ENCODE data around the gene ATP2C2.

The ATP2C2 gene

GRCh38 chr16:84458606-84459532, 90.5 kb downstream of the ATP2C2 start:
- Histone ChIP-seq H3K4me3 (ENCODE audit: low read depth in 1 of 5, low read length in 5 of 5) (no peak overlapping the region), H3K27me3 (ENCODE audit: control insufficient read depth in 5 of 5, insufficient read depth in 4 of 5, low read length in 5 of 5) (peaks cover 0 to 2% (median 0%) of the 10 kb centered on the region in 5 donors), H3K4me1 (ENCODE audit: control insufficient read depth in 5 of 5, insufficient read depth in 5 of 5, low read length in 5 of 5) (no peaks in the 10 kb centered on the region), H3K9ac (ENCODE audit: low read length in 5 of 5) (no peak overlapping the region), H3K36me3 (ENCODE audit: control insufficient read depth in 5 of 5, insufficient read depth in 5 of 5, low read length in 5 of 5) (peaks cover 0 to 11% (median 10%) of the 10 kb centered on the region in 5 donors), H3K27ac (ENCODE audit: low read depth, low read length) (no peak overlapping the region), H3K9me3 (ENCODE audit: control insufficient read depth in 5 of 5, low read length in 5 of 5) (no peaks in the 10 kb centered on the region)

GRCh38 chr16:84459533-84459894, 91.2 kb downstream of the ATP2C2 start:
- Histone ChIP-seq H3K9ac (ENCODE audit: low read length in 5 of 5) (no peak overlapping the region), H3K36me3 (ENCODE audit: control insufficient read depth in 5 of 5, insufficient read depth in 5 of 5, low read length in 5 of 5) (peaks cover 0 to 11% (median 10%) of the 10 kb centered on the region in 5 donors)

GRCh38 chr16:84459941-84460405, 91.6 kb downstream of the ATP2C2 start:
- H3K27me3 ChIP-seq (ENCODE audit: control insufficient read depth in 5 of 5, insufficient read depth in 4 of 5, low read length in 5 of 5) = peaks cover 0 to 2% (median 0%) of the 10 kb centered on the region in 5 donors
- H3K9me3 ChIP-seq (ENCODE audit: control insufficient read depth in 5 of 5, low read length in 5 of 5) = no peaks in the 10 kb centered on the region
- H3K4me3 ChIP-seq (ENCODE audit: low read depth in 1 of 5, low read length in 5 of 5) = no peak overlapping the region
- no peak overlapping the region for H3K9ac ChIP-seq (ENCODE audit: low read length in 5 of 5)
- peaks cover 0 to 15% (median 10%) of the 10 kb centered on the region in 5 donors for H3K36me3 ChIP-seq (ENCODE audit: control insufficient read depth in 5 of 5, insufficient read depth in 5 of 5, low read length in 5 of 5)
- no peak overlapping the region for H3K27ac ChIP-seq (ENCODE audit: low read depth, low read length)
- no peaks in the 10 kb centered on the region for H3K4me1 ChIP-seq (ENCODE audit: control insufficient read depth in 5 of 5, insufficient read depth in 5 of 5, low read length in 5 of 5)

More at GRCh38 chr16:84459533-84459894, 91.2 kb downstream of the ATP2C2 start:
- Histone ChIP-seq H3K27ac (ENCODE audit: low read depth, low read length) (no peak overlapping the region), H3K27me3 (ENCODE audit: control insufficient read depth in 5 of 5, insufficient read depth in 4 of 5, low read length in 5 of 5) (peaks cover 0 to 2% (median 0%) of the 10 kb centered on the region in 5 donors), H3K9me3 (ENCODE audit: control insufficient read depth in 5 of 5, low read length in 5 of 5) (no peaks in the 10 kb centered on the region), H3K4me3 (ENCODE audit: low read depth in 1 of 5, low read length in 5 of 5) (no peak overlapping the region), H3K4me1 (ENCODE audit: control insufficient read depth in 5 of 5, insufficient read depth in 5 of 5, low read length in 5 of 5) (no peaks in the 10 kb centered on the region)

- Histone ChIP-seq H3K36me3 (ENCODE audit: control insufficient read depth in 5 of 5, insufficient read depth in 5 of 5, low read length in 5 of 5) (peaks cover 0 to 16% (median 10%) of the 10 kb centered on the region in 5 donors), H3K9ac (ENCODE audit: low read length in 5 of 5) (no peak overlapping the region), H3K27ac (ENCODE audit: low read depth, low read length) (no peak overlapping the region), H3K9me3 (ENCODE audit: control insufficient read depth in 5 of 5, low read length in 5 of 5) (no peaks in the 10 kb centered on the region), H3K4me3 (ENCODE audit: low read depth in 1 of 5, low read length in 5 of 5) (no peak overlapping the region), H3K27me3 (ENCODE audit: control insufficient read depth in 5 of 5, insufficient read depth in 4 of 5, low read length in 5 of 5) (peaks cover 0 to 2% (median 0%) of the 10 kb centered on the region in 5 donors), H3K4me1 (ENCODE audit: control insufficient read depth in 5 of 5, insufficient read depth in 5 of 5, low read length in 5 of 5) (no peaks in the 10 kb centered on the region)
Measured at GRCh38 chr16:84460406-84461028, 92.2 kb downstream of the ATP2C2 start.

- Histone ChIP-seq H3K9ac (ENCODE audit: low read length in 5 of 5) (no peak overlapping the region), H3K27ac (ENCODE audit: low read depth, low read length) (no peak overlapping the region), H3K4me3 (ENCODE audit: low read depth in 1 of 5, low read length in 5 of 5) (no peak overlapping the region), H3K9me3 (ENCODE audit: control insufficient read depth in 5 of 5, low read length in 5 of 5) (no peaks in the 10 kb centered on the region), H3K27me3 (ENCODE audit: control insufficient read depth in 5 of 5, insufficient read depth in 4 of 5, low read length in 5 of 5) (peaks cover 0 to 2% (median 0%) of the 10 kb centered on the region in 5 donors), H3K36me3 (ENCODE audit: control insufficient read depth in 5 of 5, insufficient read depth in 5 of 5, low read length in 5 of 5) (peaks cover 0 to 16% (median 10%) of the 10 kb centered on the region in 5 donors), H3K4me1 (ENCODE audit: control insufficient read depth in 5 of 5, insufficient read depth in 5 of 5, low read length in 5 of 5) (no peaks in the 10 kb centered on the region)
Measured at GRCh38 chr16:84461029-84461412, 92.7 kb downstream of the ATP2C2 start.

- H3K36me3 ChIP-seq (ENCODE audit: control insufficient read depth in 5 of 5, insufficient read depth in 5 of 5, low read length in 5 of 5) = peaks cover 0 to 16% (median 10%) of the 10 kb centered on the region in 5 donors
- H3K4me3 ChIP-seq (ENCODE audit: low read depth in 1 of 5, low read length in 5 of 5) = no peak overlapping the region
- H3K9ac ChIP-seq (ENCODE audit: low read length in 5 of 5) = no peak overlapping the region
Measured at GRCh38 chr16:84461413-84462295, 93.3 kb downstream of the ATP2C2 start.

GRCh38 chr16:84462296-84463210, 94.2 kb downstream of the ATP2C2 start:
- Histone ChIP-seq H3K4me1 (ENCODE audit: control insufficient read depth in 5 of 5, insufficient read depth in 5 of 5, low read length in 5 of 5) (no peaks in the 10 kb centered on the region), H3K9me3 (ENCODE audit: control insufficient read depth in 5 of 5, low read length in 5 of 5) (peaks cover 0 to 9% (median 3%) of the 10 kb centered on the region in 5 donors), H3K36me3 (ENCODE audit: control insufficient read depth in 5 of 5, insufficient read depth in 5 of 5, low read length in 5 of 5) (peaks cover under 1 to 21% (median 16%) of the 10 kb centered on the region in 5 donors), H3K27ac (ENCODE audit: low read depth, low read length) (no peak overlapping the region), H3K27me3 (ENCODE audit: control insufficient read depth in 5 of 5, insufficient read depth in 4 of 5, low read length in 5 of 5) (peaks cover 0 to 2% (median 0%) of the 10 kb centered on the region in 5 donors), H3K4me3 (ENCODE audit: low read depth in 1 of 5, low read length in 5 of 5) (no peak overlapping the region), H3K9ac (ENCODE audit: low read length in 5 of 5) (no peak overlapping the region)

More at GRCh38 chr16:84461413-84462295, 93.3 kb downstream of the ATP2C2 start:
- H3K4me1 ChIP-seq (ENCODE audit: control insufficient read depth in 5 of 5, insufficient read depth in 5 of 5, low read length in 5 of 5) = no peaks in the 10 kb centered on the region
- peaks cover 0 to 2% (median 0%) of the 10 kb centered on the region in 5 donors for H3K9me3 ChIP-seq (ENCODE audit: control insufficient read depth in 5 of 5, low read length in 5 of 5)
- no peak overlapping the region for H3K27ac ChIP-seq (ENCODE audit: low read depth, low read length)
- H3K27me3 ChIP-seq (ENCODE audit: control insufficient read depth in 5 of 5, insufficient read depth in 4 of 5, low read length in 5 of 5) = peaks cover 0 to 2% (median 0%) of the 10 kb centered on the region in 5 donors

GRCh38 chr16:84463221-84463620, 94.9 kb downstream of the ATP2C2 start:
- Histone ChIP-seq H3K27ac (ENCODE audit: low read depth, low read length) (no peak overlapping the region), H3K9me3 (ENCODE audit: control insufficient read depth in 5 of 5, low read length in 5 of 5) (peaks cover 0 to 13% (median 4%) of the 10 kb centered on the region in 5 donors), H3K27me3 (ENCODE audit: control insufficient read depth in 5 of 5, insufficient read depth in 4 of 5, low read length in 5 of 5) (peaks cover 0 to 2% (median 0%) of the 10 kb centered on the region in 5 donors), H3K4me1 (ENCODE audit: control insufficient read depth in 5 of 5, insufficient read depth in 5 of 5, low read length in 5 of 5) (no peaks in the 10 kb centered on the region), H3K36me3 (ENCODE audit: control insufficient read depth in 5 of 5, insufficient read depth in 5 of 5, low read length in 5 of 5) (peaks cover 6 to 27% (median 16%) of the 10 kb centered on the region in 5 donors), H3K9ac (ENCODE audit: low read length in 5 of 5) (no peak overlapping the region), H3K4me3 (ENCODE audit: low read depth in 1 of 5, low read length in 5 of 5) (no peak overlapping the region)

- H3K9me3 ChIP-seq (ENCODE audit: control insufficient read depth in 5 of 5, low read length in 5 of 5) = peaks cover 0 to 13% (median 4%) of the 10 kb centered on the region in 5 donors
- H3K4me3 ChIP-seq (ENCODE audit: low read depth in 1 of 5, low read length in 5 of 5) = no peak overlapping the region
- H3K27me3 ChIP-seq (ENCODE audit: control insufficient read depth in 5 of 5, insufficient read depth in 4 of 5, low read length in 5 of 5) = peaks cover 0 to 2% (median 0%) of the 10 kb centered on the region in 5 donors
Measured at GRCh38 chr16:84464116-84464515, 95.8 kb downstream of the ATP2C2 start.

More at GRCh38 chr16:84464116-84464515, 95.8 kb downstream of the ATP2C2 start:
- Histone ChIP-seq H3K9ac (ENCODE audit: low read length in 5 of 5) (no peak overlapping the region), H3K36me3 (ENCODE audit: control insufficient read depth in 5 of 5, insufficient read depth in 5 of 5, low read length in 5 of 5) (peaks cover 6 to 27% (median 16%) of the 10 kb centered on the region in 5 donors), H3K4me1 (ENCODE audit: control insufficient read depth in 5 of 5, insufficient read depth in 5 of 5, low read length in 5 of 5) (no peaks in the 10 kb centered on the region), H3K27ac (ENCODE audit: low read depth, low read length) (no peak overlapping the region)
